IMR-90 (cell line): ENCODE measurements around the gene ARHGEF4. TPM values are rescaled to one million over a fixed set of nuclear protein-coding genes. Genes with fewer than 3 reads are reported as not detected.

Experiments used
- ATAC-seq: fragments of 200-7000 bp; cut with Tn5 transposase; 2 replicates; pipeline ENCODE4 v1.9.1; 2020; ENCODE audit warnings: low read depth, mild to moderate bottlenecking, moderate library complexity
- BruUV-seq: library from RNA; stranded (reverse); fragments of 400-500 nt; replicated peaks from 2 replicates; lab custom pipeline; 2021; lab: Mats Ljungman, UMichigan
- CTCF ChIA-PET: fragments of 300-600 bp; formaldehyde crosslinking; extraction: SDS; loops from one replicate; lab custom pipeline; 2021; ENCODE audit warnings: antibody characterized with exemption; lab: Yijun Ruan, JAX
- POLR2A ChIA-PET: fragments of 300-600 bp; sonication (Branson Sonifier 250); formaldehyde crosslinking; loops from one replicate; lab custom pipeline; 2022; ENCODE audit warnings: antibody characterized with exemption; ENCODE audit not compliant: unreplicated experiment; lab: Charles Lee
- DNase-seq: peaks from one replicate; pipeline ENCODE4 v3.0.0; 2013
- H2AFZ ChIP-seq: replicated peaks from 2 replicates; pipeline ENCODE3; 2013; ENCODE audit warnings: low read length, mild to moderate bottlenecking; ENCODE audit not compliant: poor library complexity
- H2AK5ac ChIP-seq: 2 replicates; pipeline ENCODE4 v1.6.1; 2013; ENCODE audit warnings: low read depth, low read length, inconsistent platforms
- H2AK9ac ChIP-seq: replicated peaks from 2 replicates; pipeline ENCODE3; 2013; ENCODE audit warnings: mild to moderate bottlenecking, low read depth, low read length, moderate library complexity; ENCODE audit not compliant: poor library complexity
- H2BK120ac ChIP-seq: 2 replicates; pipeline ENCODE4 v1.6.1; 2013; ENCODE audit warnings: low read depth, low read length, inconsistent platforms
- H2BK15ac ChIP-seq: 3 replicates; pipeline ENCODE4 v1.6.1; 2013; ENCODE audit warnings: low read depth, low read length, inconsistent platforms
- H2BK20ac ChIP-seq: 2 replicates; pipeline ENCODE4 v1.6.1; 2013; ENCODE audit warnings: low read depth, mild to moderate bottlenecking, inconsistent platforms, low read length, moderate library complexity
- H2BK5ac ChIP-seq: 2 replicates; pipeline ENCODE4 v1.6.1; 2013; ENCODE audit warnings: mild to moderate bottlenecking, low read depth, low read length, inconsistent platforms; ENCODE audit not compliant: poor library complexity, severe bottlenecking
- H3K14ac ChIP-seq: replicated peaks from 2 replicates; pipeline ENCODE4 v1.6.1; 2013; ENCODE audit warnings: low read depth, low read length, inconsistent platforms
- H3K18ac ChIP-seq: 2 replicates; pipeline ENCODE4 v1.6.1; 2013; ENCODE audit warnings: low read depth, low read length, control low read depth
- H3K23ac ChIP-seq: 2 replicates; pipeline ENCODE4 v1.6.1; 2013; ENCODE audit warnings: low read depth, low read length, inconsistent platforms
- H3K27ac ChIP-seq: 2 replicates; pipeline ENCODE4 v1.5.1; 2013; ENCODE audit warnings: mild to moderate bottlenecking, control low read depth, low read length; ENCODE audit not compliant: insufficient read depth
- H3K27me3 ChIP-seq: 2 replicates; pipeline ENCODE4 v1.6.1; 2013; ENCODE audit warnings: low read length; ENCODE audit not compliant: control insufficient read depth, insufficient read depth
- H3K36me3 ChIP-seq: 2 replicates; pipeline ENCODE4 v1.6.1; 2013; ENCODE audit warnings: low read length, mixed read lengths; ENCODE audit not compliant: control insufficient read depth, insufficient read depth
- H3K4ac ChIP-seq: 2 replicates; pipeline ENCODE4 v1.6.1; 2013; ENCODE audit warnings: low read depth, low read length, inconsistent platforms
- H3K4me1 ChIP-seq: 2 replicates; pipeline ENCODE4 v1.6.1; 2013; ENCODE audit warnings: low read length, mixed read lengths; ENCODE audit not compliant: control insufficient read depth, insufficient read depth
- H3K4me2 ChIP-seq: 2 replicates; pipeline ENCODE4 v1.6.1; 2013; ENCODE audit warnings: low read depth, mild to moderate bottlenecking, control low read depth, low read length, moderate library complexity
- H3K4me3 ChIP-seq: 2 replicates; pipeline ENCODE4 v1.5.1; 2013; ENCODE audit warnings: low read depth, mild to moderate bottlenecking, control low read depth, low read length, moderate library complexity; ENCODE audit not compliant: insufficient read depth
- H3K56ac ChIP-seq: 2 replicates; pipeline ENCODE4 v1.6.1; 2013; ENCODE audit warnings: low read length, inconsistent platforms; ENCODE audit not compliant: insufficient read depth; ENCODE audit errors: extremely low read depth
- H3K79me1 ChIP-seq, 2 experiments: 2 replicates each; pipeline ENCODE4 v1.6.1; 2013; ENCODE audit warnings: low read length in 2 of 2, inconsistent platforms in 1 of 2, low read depth in 1 of 2
- H3K9ac ChIP-seq: 2 replicates; pipeline ENCODE4 v1.6.1; 2013; ENCODE audit warnings: low read depth, low read length, control low read depth
- H3K9me1 ChIP-seq: 2 replicates; pipeline ENCODE4 v1.6.1; 2013; ENCODE audit warnings: low read length, inconsistent platforms; ENCODE audit not compliant: insufficient read depth
- H3K9me3 ChIP-seq: 2 replicates; pipeline ENCODE4 v1.6.1; 2013; ENCODE audit warnings: low read length; ENCODE audit not compliant: control insufficient read depth, insufficient read depth
- H4K20me1 ChIP-seq: 2 replicates; pipeline ENCODE4 v1.6.1; 2013; ENCODE audit warnings: low read length, inconsistent platforms; ENCODE audit not compliant: insufficient read depth
- H4K5ac ChIP-seq: 2 replicates; pipeline ENCODE4 v1.6.1; 2013; ENCODE audit warnings: mild to moderate bottlenecking, low read depth, low read length, control low read depth
- H4K8ac ChIP-seq, 2 experiments: 2 replicates each; pipeline ENCODE4 v1.6.1; 2013; ENCODE audit warnings: low read depth in 2 of 2, low read length in 2 of 2, control low read depth in 1 of 2, inconsistent platforms in 1 of 2
- H4K91ac ChIP-seq: 2 replicates; pipeline ENCODE4 v1.6.1; 2013; ENCODE audit warnings: low read depth, low read length, inconsistent platforms; ENCODE audit not compliant: insufficient read depth
- CHD1 ChIP-seq: IDR thresholded peaks from 2 replicates; pipeline ENCODE4 v1.6.1; 2012; ENCODE audit warnings: low read depth, low read length, improper control_type of control experiment
- CTCF ChIP-seq: conservative IDR thresholded peaks from 2 replicates; pipeline ENCODE4 v1.5.1; 2012; ENCODE audit warnings: mild to moderate bottlenecking, low read depth, low read length, improper control_type of control experiment
- FOS ChIP-seq: fragments of 150-350 bp; IDR thresholded peaks from 2 replicates; pipeline ENCODE4 v1.6.1; 2016; ENCODE audit warnings: low read depth, low read length
- MAFK ChIP-seq: IDR thresholded peaks from 2 replicates; pipeline ENCODE4 v1.6.1; 2012; ENCODE audit warnings: low read depth, low read length, improper control_type of control experiment
- MAZ ChIP-seq: IDR thresholded peaks from 2 replicates; pipeline ENCODE4 v1.6.1; 2012; ENCODE audit warnings: low read depth, mild to moderate bottlenecking, low read length, improper control_type of control experiment, moderate library complexity, borderline replicate concordance
- MXI1 ChIP-seq: IDR thresholded peaks from 2 replicates; pipeline ENCODE4 v1.6.1; 2012; ENCODE audit warnings: low read depth, mild to moderate bottlenecking, low read length, moderate library complexity, borderline replicate concordance
- POLR2A ChIP-seq: IDR thresholded peaks from 2 replicates; pipeline ENCODE4 v1.6.1; 2012; ENCODE audit warnings: mild to moderate bottlenecking, low read depth, low read length
- RAD21 ChIP-seq: IDR thresholded peaks from 2 replicates; pipeline ENCODE4 v1.6.1; 2012; ENCODE audit warnings: low read length, improper control_type of control experiment
- RCOR1 ChIP-seq: IDR thresholded peaks from 2 replicates; pipeline ENCODE4 v1.6.1; 2012; ENCODE audit warnings: mild to moderate bottlenecking, low read length, improper control_type of control experiment; ENCODE audit not compliant: insufficient replicate concordance
- SMC3 ChIP-seq: fragments of 150-350 bp; IDR thresholded peaks from 2 replicates; pipeline ENCODE4 v1.6.1; 2016; ENCODE audit warnings: low read depth, mild to moderate bottlenecking, antibody characterized with exemption, low read length, moderate library complexity
- WGBS, 2 experiments: methylation state at CpG; one replicate each; pipeline versions ENCODE4 v1.1.5 to v1.1.7; 2013; ENCODE audit warnings: missing lambda C conversion rate in 2 of 2; ENCODE audit not compliant: insufficient read length in 1 of 2; ENCODE audit errors: extremely low coverage in 2 of 2; 5-methylcytosine and 5-hydroxymethylcytosine counted together
- dilution Hi-C: fragments of 300-500 bp; cut with HindIII; formaldehyde crosslinking; loops from one replicate; pipeline ENCODE4 v1.14.3; 2018; ENCODE audit warnings: low sequenced_read_pairs; ENCODE audit not compliant: unreplicated experiment
- in situ Hi-C: fragments of 300-500 bp; cut with MboI; formaldehyde crosslinking; loops from 3 replicates; pipeline ENCODE4 v1.14.3; 2019; ENCODE audit warnings: low sequenced_read_pairs, inconsistent platforms, mixed read lengths
- intact Hi-C: fragments of 100-400 bp; cut with micrococcal nuclease; formaldehyde crosslinking; loops from 2 replicates; pipeline ENCODE4 v1.10.0; 2022
- polyA plus RNA-seq, 3 experiments: library from polyadenylated mRNA; depleted of rRNA; stranded (reverse); fragments of >200 nt; gene quantifications; 2 replicates each; pipeline ENCODE4 v1.2.3, GENCODE V29; 2012; ENCODE audit warnings: low replicate concordance in 1 of 3
- total RNA-seq: library from RNA; depleted of rRNA; stranded (reverse); fragments of >200 nt; gene quantifications from 2 replicates; pipeline ENCODE4 v1.2.3, GENCODE V29; 2012
- TF ChIP-seq, protein P1 (sequence below): fragments of 150-350 bp; IDR thresholded peaks from 2 replicates; pipeline ENCODE4 v1.6.1; 2016; ENCODE audit warnings: low read depth, mild to moderate bottlenecking, low read length, moderate library complexity, borderline replicate concordance

The ARHGEF4 gene
- total and polyA plus RNA-seq, 2 of the 4 experiments (the other 2 are of a cell fraction) = 2.7 to 5.0 TPM

GRCh38 chr2:130818809-130819208 lies 17.9 kb upstream of the ARHGEF4 start:
- no peak overlapping the region for H2BK120ac ChIP-seq
- H4K20me1 ChIP-seq = no peaks in the 10 kb centered on the region
- H3K9ac ChIP-seq = no peak overlapping the region
- H3K14ac ChIP-seq = no peak overlapping the region
- no peak overlapping the region for H2BK20ac ChIP-seq
- CTCF ChIA-PET = no interaction called here
- no peak overlapping the region for H2BK15ac ChIP-seq
- no peaks in the 10 kb centered on the region for H3K9me1 ChIP-seq
- intact Hi-C loops = no loop called here
- POLR2A ChIA-PET = no interaction called here
- in situ Hi-C loops = no loop called here
- H3K23ac ChIP-seq = no peak overlapping the region
- no peak overlapping the region for H3K4me3 ChIP-seq
- no TSS peak for BruUV-seq
- TF ChIP-seq RCOR1 = no peak
- TF ChIP-seq MAFK = no peak
- no peak for TF ChIP-seq POLR2A
- TF ChIP-seq MXI1 = no peak
- no peak for TF ChIP-seq CHD1
- no peak for TF ChIP-seq CTCF
- no peak for TF ChIP-seq RAD21
- TF ChIP-seq SMC3 = no peak
- no peak for TF ChIP-seq MAZ
- TF ChIP-seq, protein P1, sequence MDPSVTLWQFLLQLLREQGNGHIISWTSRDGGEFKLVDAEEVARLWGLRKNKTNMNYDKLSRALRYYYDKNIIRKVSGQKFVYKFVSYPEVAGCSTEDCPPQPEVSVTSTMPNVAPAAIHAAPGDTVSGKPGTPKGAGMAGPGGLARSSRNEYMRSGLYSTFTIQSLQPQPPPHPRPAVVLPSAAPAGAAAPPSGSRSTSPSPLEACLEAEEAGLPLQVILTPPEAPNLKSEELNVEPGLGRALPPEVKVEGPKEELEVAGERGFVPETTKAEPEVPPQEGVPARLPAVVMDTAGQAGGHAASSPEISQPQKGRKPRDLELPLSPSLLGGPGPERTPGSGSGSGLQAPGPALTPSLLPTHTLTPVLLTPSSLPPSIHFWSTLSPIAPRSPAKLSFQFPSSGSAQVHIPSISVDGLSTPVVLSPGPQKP = no peak
- no peak for TF ChIP-seq FOS
- WGBS, 2 experiments = 40% methylated on average over 1 of the region's 5 CpGs; no CpG with 5 or more reads in 1 of the 2 experiments
- no peak overlapping the region for H4K91ac ChIP-seq
- no peak overlapping the region for H3K4me2 ChIP-seq
- ATAC-seq = no peak
- dilution Hi-C loops = no loop called here
- no peaks in the 10 kb centered on the region for H3K79me1 ChIP-seq
- no peak overlapping the region for H4K5ac ChIP-seq
- H2AK9ac ChIP-seq = no peak overlapping the region
- H3K18ac ChIP-seq = no peak overlapping the region
- no peak overlapping the region for H3K56ac ChIP-seq
- no peaks in the 10 kb centered on the region for H3K4me1 ChIP-seq
- no peak overlapping the region for H2AFZ ChIP-seq
- H3K9me3 ChIP-seq = no peaks in the 10 kb centered on the region
- no peaks in the 10 kb centered on the region for H3K36me3 ChIP-seq
- H2AK5ac ChIP-seq = no peak overlapping the region
- H3K27me3 ChIP-seq = no peaks in the 10 kb centered on the region; the same call in 1 of the 2 replicates
- no peak for DNase-seq
- H3K27ac ChIP-seq = no peak overlapping the region
- no peak overlapping the region for H4K8ac ChIP-seq
- no peak overlapping the region for H2BK5ac ChIP-seq
- H3K4ac ChIP-seq = no peak overlapping the region
